Pancreas (tissue), 10 donors: Measurements from ENCODE around the gene PHACTR3. TPM values are rescaled to one million over a fixed set of nuclear protein-coding genes. Genes with fewer than 3 reads are reported as not detected.

Source experiments
- ATAC-seq, 4 donors: fragments of 200-7000 bp; cut with Tn5 transposase; one replicate each; pipeline versions ENCODE4 v1.8.0 to v1.9.1; 2020; ENCODE audit warnings: mild to moderate bottlenecking in 4 of 4, moderate library complexity in 4 of 4
- DNase-seq, 6 donors: peaks; one replicate each; pipeline ENCODE4 v3.0.0-alpha.2; 2020
- FAIRE-seq: peaks from 2 replicates; lab custom pipeline; 2012; peaks lifted over from hg19 to GRCh38; lab: Jason Lieb, UNC
- H3K27ac ChIP-seq, 4 donors: fragments of 200-600 bp; sonication (generic); 1 replicate in 3 of 4; 2 replicates in 1 of 4; pipeline versions ENCODE4 v1.5.0 to v1.8.0; 2020
- H3K27me3 ChIP-seq, 4 donors: fragments of 200-600 bp; one replicate each; pipeline ENCODE4 v1.8.0; 2021
- H3K36me3 ChIP-seq, 3 donors: fragments of 200-600 bp; sonication (generic) in 1 of 3; one replicate each; pipeline versions ENCODE4 v1.5.0 to v1.8.0; 2020 to 2021
- H3K4me1 ChIP-seq, 3 donors: fragments of 200-600 bp; one replicate each; pipeline ENCODE4 v1.8.0; 2021
- H3K4me3 ChIP-seq, 4 donors: fragments of 200-600 bp; sonication (generic) in 2 of 4; one replicate each; pipeline versions ENCODE4 v1.5.0 to v1.8.0; 2020 to 2021
- H3K9me3 ChIP-seq, 4 donors: fragments of 200-600 bp; one replicate each; pipeline ENCODE4 v1.8.0; 2021
- CTCF ChIP-seq, 4 donors: fragments of 200-600 bp; sonication (generic) in 3 of 4; IDR thresholded peaks; one replicate each; pipeline versions ENCODE4 v1.5.0 to v1.8.0; 2021; ENCODE audit warnings: antibody characterized with exemption in 4 of 4
- WGBS, 2 donors: extraction: QIAGEN DNeasy Blood & Tissue Kit; methylation state at CpG; one replicate each; pipeline ENCODE4 v1.1.7; 2013; 5-methylcytosine and 5-hydroxymethylcytosine counted together
- intact Hi-C, 3 donors: fragments of 100-400 bp; cut with DNase I; formaldehyde crosslinking; loops; one replicate each; pipeline versions ENCODE4 v1.11.1 to v1.14.2; 2022
- polyA plus RNA-seq, 2 donors: library from polyadenylated mRNA; stranded (reverse); fragments of 200-250 nt; gene quantifications; one replicate each; pipeline ENCODE4 v1.2.3, GENCODE V29; 2013
- total RNA-seq, 6 donors: library from RNA; stranded (reverse); fragmentation: NEBNext Ultra II Directional in 4 of 6; extraction: Animal tissue kit (Norgen Biotek cat#: 25700) in 4 of 6; gene quantifications; one replicate each; pipeline versions ENCODE4 v1.2.1 to v1.2.4, GENCODE V29; 2021 to 2023
- donor health status: healthy with polysubstance abuse.
- donor health status: DM: no; HTN: no; CAD: no; lungs with moderate emphysema.
- donor health status: DM: no; HTN: no; CAD: no.
- donor health status: control.
- donor health status: control.
- donor health status: Bipolar disorder and iron deficiency.
- donor health status: DM: yes; HTN: yes; CAD: no.
- donor health status: DM: no; HTN: no; CAD: no.
- donor health status: DM: no; HTN: no; CAD: no.
- donor health status: DM: yes; HTN: yes; CAD: no.

PHACTR3 gene
- total and polyA plus RNA-seq, 8 donors, result 0.14 to 1.5 (median 0.35) TPM; not detected in 3

DNA sequence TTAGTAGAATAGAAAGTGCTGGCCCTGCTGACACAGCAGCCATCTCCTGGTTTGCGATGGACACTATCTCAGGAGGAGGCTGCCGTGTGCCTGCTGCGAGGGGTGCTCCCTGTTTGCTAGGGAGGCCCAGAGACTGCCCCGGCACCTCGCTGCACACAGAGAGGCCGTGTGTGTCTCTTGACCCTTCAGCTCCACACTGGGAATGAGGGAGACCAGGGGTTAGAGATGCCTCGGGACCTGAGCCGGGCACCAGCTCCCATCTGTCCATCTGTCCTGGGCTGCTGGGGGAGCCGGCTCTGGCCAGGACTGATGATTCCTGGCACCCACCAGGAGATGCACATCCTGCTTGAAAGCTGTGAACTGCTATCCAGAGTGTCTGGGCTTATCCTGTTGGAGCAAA is 18.2 kb downstream of the PHACTR3 start:
- no peak for TF ChIP-seq CTCF (IDR thresholded peaks at IDR 0.05)
- intact Hi-C loops, result no loop called here
- Histone ChIP-seq H3K4me3 (no peak overlapping the region), H3K9me3 (no peaks in the 10 kb centered on the region), H3K36me3 (no peaks in the 10 kb centered on the region), H3K27ac (no peak overlapping the region), H3K27me3 (no peaks in the 10 kb centered on the region), H3K4me1 (no peaks in the 10 kb centered on the region)
- FAIRE-seq (no peak), DNase-seq (no peak), ATAC-seq (no peak)
- 56 to 76% methylated on average over 9 of the region's 9 CpGs for WGBS, 2 donors

GRCh38 chr20:59623133-59623532 is 18.8 kb downstream of the PHACTR3 start:
- WGBS, 2 donors, result 64 to 76% methylated on average over 13 of the region's 13 CpGs
- TF ChIP-seq CTCF (IDR thresholded peaks at IDR 0.05), result no peak
- intact Hi-C loops, result no loop called here
- FAIRE-seq, result no peak
- Histone ChIP-seq H3K4me1 (no peaks in the 10 kb centered on the region), H3K27ac (no peak overlapping the region), H3K9me3 (no peaks in the 10 kb centered on the region), H3K4me3 (no peak overlapping the region), H3K36me3 (no peaks in the 10 kb centered on the region), H3K27me3 (no peaks in the 10 kb centered on the region)
- no peak for DNase-seq
- ATAC-seq, result no peak

- no peak overlapping the region for H3K4me3 ChIP-seq
- TF ChIP-seq CTCF (IDR thresholded peaks at IDR 0.05), result no peak
- 61 to 72% methylated on average over 9 of the region's 9 CpGs for WGBS, 2 donors
- no peaks in the 10 kb centered on the region for H3K4me1 ChIP-seq
- H3K27me3 ChIP-seq, result no peaks in the 10 kb centered on the region
- DNase-seq, result no peak
- H3K9me3 ChIP-seq, result no peaks in the 10 kb centered on the region
- FAIRE-seq, result no peak
- ATAC-seq, result no peak
- intact Hi-C loops, result no loop called here
- no peaks in the 10 kb centered on the region for H3K36me3 ChIP-seq
- no peak overlapping the region for H3K27ac ChIP-seq
Measured at GRCh38 chr20:59623583-59623982, 19.2 kb downstream of the PHACTR3 start.

GRCh38 chr20:59624401-59624800 is 20.1 kb downstream of the PHACTR3 start:
- 71% methylated on average over 6 of the region's 6 CpGs for WGBS, 2 donors
- Histone ChIP-seq H3K4me1 (no peaks in the 10 kb centered on the region), H3K9me3 (no peaks in the 10 kb centered on the region), H3K27ac (no peak overlapping the region), H3K4me3 (no peak overlapping the region), H3K27me3 (no peaks in the 10 kb centered on the region), H3K36me3 (no peaks in the 10 kb centered on the region)
- DNase-seq (no peak), ATAC-seq (no peak), FAIRE-seq (no peak)
- intact Hi-C loops, result no loop called here
- no peak for TF ChIP-seq CTCF (IDR thresholded peaks at IDR 0.05)

- no peaks in the 10 kb centered on the region for H3K4me1 ChIP-seq
- FAIRE-seq (no peak), ATAC-seq (no peak), DNase-seq (no peak)
- no peak overlapping the region for H3K27ac ChIP-seq
- no peaks in the 10 kb centered on the region for H3K9me3 ChIP-seq
- no peaks in the 10 kb centered on the region for H3K27me3 ChIP-seq
- no peaks in the 10 kb centered on the region for H3K36me3 ChIP-seq
- TF ChIP-seq CTCF (IDR thresholded peaks at IDR 0.05), result no peak
- intact Hi-C loops, result no loop called here
- no peak overlapping the region for H3K4me3 ChIP-seq
- WGBS, 2 donors, result 66 to 72% methylated on average over 14 of the region's 14 CpGs
Measured at GRCh38 chr20:59625214-59625922, 21.0 kb downstream of the PHACTR3 start.
